Activated CD8-positive, alpha-beta memory T cell treated with anti-CD3 and anti-CD28 coated beads for 48 hours (primary cell): ENCODE measurements around the gene SOD3.

Source experiments
- DNase-seq, 3 experiments: peaks; one replicate each; pipeline ENCODE4 v3.0.0-alpha.2; 2020; ENCODE audit warnings: low read depth in 2 of 3, low spot score in 2 of 3

SOD3 gene

DNA sequence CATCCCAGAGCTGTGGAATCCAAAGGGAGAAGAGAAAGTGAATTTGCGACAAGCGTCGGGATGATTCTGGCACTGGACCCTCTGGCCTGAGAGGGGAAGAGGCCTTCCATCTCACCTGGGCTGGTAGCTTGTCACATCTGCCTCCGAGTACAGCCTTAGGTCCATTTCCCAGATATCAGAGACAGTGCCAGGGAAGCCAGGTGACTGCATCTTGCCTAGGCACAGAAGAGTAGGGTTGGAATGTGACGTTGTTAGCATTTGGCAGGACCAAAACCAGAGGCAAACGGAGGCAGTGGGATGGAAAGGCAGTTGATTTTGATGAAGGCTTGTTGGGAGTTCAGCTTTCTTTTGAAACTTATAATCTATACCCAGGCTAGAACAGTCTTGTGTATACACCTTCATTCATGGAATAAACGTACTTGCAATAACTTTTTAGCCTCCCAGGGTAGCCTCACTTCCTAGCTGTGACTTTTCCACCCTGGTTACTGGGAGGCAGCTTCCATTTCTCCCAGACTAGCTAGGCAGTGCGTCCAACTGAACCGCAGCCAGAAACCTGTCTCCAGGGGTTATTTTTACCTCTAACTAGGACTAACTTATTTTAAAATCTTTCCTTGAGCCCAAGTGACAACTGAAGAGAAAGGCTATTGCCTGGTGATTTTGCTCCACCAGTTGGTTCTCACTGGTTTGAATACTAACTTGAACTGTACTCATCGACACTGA, 5.9 kb downstream of the SOD3 start:
- no peak for DNase-seq

DNA sequence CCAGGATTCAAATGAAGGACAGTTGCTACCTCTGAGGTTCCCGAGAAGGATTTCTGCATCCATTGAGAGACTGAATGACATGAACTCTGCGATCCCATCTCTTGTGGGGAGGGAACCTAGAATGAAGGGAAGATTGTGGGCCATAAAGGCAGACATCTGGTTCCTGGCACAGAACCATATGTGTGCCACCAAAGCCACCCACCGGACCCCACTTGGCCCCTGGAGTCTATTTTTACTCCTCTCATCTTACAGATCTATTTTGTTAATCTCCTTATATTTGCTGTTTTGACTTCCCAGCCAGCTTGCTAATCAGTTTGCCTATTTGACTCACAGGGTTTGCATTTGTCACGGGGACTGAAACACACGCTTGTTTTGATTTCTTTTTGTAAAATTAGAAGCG, 7.3 kb downstream of the SOD3 start:
- no peak for DNase-seq

DNA sequence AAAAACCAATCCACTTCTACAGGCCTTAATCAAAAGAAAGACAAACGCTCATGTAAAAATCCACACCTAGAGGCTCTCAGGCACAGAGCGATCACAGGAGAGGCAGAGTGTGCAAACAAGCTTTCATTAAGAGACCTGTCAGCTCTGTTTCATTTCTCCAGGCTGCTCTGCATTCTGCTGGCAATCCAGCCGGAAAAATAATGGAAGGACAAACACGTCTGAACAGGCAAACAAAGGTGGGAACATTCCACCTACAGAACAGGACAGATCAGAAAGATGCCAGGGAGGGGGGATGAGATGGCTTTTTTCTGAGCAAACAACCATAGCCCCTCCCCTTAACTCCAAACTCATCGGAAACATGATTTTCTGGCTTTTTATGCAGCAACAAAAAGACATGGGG, 9.7 kb downstream of the SOD3 start:
- DNase-seq, result no peak

DNA sequence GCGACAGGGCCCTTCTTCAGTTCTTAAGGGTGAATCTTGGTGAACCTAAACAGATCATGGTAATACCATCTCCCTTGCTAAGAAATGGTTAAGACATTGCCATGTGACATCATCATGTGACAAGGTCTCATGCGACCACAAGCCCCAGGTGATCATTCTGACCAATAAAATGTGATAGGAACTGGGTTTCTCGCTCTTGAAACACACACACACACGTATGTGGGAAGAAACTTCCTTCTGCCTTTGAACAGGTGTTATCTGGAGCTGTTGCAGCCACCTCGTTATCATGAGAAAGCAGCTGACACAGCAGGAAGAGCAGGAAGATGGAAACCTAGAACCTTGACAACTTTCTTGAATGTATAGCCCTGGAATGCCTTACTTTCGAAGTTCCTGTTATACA, 10.2 kb downstream of the SOD3 start:
- DNase-seq, result no peak

DNA sequence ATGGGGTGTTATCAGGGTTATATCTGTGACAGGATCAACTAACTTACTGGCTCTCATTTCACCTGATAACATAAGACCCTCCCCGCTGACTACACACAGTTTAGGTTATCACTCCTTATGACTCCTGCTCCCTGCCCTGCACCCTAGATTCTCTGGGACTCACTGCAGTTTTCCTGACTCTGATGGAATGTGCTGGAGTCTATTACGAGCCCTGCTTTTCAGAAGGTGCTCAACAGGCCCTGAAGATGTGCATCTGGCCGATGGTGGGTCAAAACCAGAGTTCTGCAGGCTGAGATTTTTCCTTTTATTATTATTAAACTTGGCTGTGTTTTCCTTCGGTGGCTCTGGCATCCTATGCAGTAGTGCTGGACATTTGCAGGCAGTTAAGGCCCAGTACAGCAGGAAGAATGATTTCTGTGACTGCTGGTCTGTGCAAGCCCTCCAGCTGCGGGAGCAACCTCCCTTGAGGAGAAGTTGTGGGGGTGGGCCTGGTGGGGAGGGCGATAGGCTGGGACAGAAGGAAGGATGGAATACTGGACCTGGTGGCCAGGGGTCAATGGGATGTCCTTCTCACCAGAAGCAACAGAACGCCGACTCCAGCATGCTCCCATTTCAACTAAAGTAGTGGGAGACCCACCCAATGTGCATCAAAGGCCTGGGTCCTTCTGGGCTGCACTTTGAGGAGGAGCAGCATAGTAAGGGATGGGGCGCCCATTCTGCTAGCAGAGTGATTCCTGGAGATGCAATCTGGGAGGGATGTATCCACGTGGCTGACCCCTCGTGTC, 11.0 kb downstream of the SOD3 start:
- no peak for DNase-seq

DNA sequence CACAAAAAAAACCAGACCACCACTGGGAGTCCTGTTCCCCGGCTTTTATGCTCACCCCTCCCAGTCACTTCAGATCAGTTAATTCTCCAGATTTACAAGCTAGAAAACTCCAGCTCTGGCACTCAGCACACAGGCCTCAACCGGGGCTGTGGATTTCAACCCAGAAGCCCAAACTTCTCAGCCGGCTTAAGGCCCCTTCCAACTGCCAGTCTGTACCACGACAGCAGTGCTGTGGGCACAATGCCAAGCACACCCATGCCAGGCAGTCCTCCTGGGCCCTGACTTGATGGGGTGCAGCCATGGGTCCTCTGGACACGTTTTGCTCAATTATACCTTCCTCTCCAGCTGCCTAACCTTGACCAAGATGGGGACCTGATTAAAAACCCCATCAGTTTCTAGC, 12.2 kb downstream of the SOD3 start:
- DNase-seq, result no peak

DNA sequence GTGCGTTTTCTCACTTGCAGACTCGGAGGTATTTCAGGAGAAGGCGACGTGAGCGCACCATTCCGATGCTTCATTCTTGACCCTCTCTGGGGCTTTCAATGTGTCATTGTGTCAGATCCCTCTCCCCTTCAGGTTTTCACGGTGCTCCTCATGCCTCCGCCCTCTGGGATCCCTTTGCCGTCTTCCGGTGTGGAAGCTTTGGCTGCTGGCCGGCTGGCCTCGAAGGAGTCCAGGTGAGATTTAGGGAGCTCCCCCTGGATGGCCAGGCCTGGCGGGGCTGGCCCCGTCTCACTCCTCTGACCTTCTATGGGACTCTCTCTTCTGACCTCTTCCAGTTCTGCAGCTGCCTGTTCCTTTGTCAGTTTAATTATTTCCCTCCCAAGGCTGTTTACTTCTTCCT, 12.9 kb downstream of the SOD3 start:
- no peak for DNase-seq

DNA sequence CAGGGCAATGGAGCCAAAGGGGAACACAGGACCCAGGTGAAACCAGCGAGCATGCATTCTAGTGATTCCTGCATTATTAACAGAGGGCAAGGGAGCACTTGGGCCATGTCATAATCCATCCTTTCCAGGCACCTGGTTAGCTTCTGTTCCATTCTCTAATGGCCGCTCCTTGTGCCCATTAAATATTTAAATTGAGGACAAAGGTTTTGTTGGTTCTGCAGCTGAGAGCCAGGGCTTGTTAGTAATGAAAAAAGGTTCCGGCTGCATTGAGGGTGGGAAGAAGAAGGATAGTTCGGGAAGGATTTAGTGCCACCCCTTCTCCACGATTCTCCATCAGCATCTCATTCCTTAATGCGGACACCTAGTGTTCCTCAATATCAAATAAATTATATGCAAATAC, 13.6 kb downstream of the SOD3 start:
- DNase-seq, result no peak

DNA sequence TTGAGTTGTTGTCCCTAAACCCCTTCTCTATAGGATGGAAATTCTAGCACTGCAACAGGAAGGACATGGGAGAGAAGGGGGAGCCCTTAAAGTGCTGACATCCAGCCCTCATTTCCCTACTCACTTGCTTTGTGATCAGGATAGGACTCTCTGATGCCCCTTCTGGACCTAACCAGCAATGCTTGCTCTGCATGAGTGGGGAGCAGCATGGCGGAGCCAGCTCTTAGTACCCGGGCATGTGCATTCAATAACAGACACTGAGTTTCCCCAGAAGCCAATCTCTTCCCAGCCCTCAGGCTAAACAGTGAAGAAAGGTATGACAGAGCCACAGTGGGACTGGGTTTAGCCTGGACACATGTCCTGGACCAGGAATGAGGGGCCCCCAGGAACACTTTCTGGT, 14.0 kb downstream of the SOD3 start:
- no peak for DNase-seq

DNA sequence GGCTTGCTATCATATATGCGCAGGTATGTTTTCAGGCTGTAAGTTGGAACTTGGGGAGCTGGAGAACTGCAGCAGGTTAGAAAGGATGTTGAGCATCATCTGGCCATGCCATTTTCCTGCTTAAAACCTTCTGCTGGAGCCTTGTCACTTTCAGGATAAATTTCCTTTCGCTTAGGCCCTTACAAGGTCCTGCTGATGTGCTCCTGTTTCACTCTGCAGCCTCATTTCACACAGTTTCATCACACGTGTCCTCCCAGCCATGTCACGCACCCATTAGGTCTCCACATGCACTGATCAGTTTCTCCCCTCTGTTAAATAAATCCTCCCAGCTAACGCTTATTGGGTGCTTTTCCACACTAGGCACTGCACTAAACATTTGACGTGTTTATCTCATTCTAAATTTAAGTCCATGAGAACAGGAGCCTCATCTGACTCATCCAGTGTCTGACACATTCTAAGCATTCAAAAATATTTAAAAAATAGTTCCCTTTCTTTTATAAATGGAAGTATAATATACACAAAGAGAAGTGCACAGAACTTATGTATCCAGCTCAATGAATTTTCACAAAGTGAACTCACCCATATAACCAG, 14.5 kb downstream of the SOD3 start:
- DNase-seq, result no peak

DNA sequence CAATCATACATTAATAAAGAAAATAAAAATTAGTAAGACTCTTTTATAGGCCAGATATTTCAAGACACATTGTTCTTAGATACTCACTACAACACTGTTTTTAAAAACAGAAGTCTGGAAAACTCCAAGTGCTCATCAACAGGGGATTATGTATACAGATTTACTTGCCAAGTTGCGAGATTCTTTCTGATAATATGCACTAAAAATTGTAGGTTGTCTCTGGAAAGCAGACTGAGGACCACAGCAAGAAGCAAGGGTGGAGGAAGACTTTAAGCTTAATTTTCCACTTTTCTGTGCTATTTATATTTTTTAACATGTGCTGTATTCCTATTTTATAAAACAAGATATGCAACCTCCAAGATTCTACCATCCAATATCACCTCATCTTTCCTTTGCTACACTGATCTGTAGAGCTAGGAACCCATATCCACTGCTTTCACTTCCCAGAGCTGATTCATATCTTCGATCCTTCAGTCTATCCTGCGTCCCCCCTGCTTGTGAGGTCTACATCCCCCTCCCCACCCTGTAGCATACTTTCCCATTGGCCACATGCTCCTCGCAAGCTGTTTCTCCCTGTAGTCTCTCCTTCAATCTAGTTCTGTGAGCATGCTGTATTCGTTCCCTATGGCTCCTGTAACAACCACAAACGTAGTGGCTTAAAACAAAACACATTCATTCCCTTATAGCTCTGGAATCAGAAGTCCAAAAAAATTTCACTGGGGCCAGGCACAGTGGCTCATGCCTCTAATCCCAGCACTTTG, 15.7 kb downstream of the SOD3 start:
- DNase-seq, result no peak

DNA sequence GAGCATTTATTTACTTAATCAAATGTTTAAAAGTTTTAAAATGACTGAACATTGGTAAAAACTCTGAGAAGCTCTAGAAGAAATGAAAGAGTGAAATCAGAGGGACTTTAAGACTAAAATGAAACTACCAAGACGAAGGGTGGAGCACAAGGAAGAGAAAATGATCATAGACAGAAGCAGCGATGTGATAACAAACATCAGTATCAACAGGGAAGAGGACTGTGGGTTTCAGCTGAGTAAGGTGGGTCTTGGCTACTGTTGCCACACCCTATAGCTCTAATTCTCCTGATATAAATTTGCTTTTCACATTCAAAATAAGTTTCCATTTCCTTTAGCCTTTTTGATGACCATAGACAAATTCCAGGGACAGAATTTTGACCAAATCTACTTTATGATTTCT, 18.4 kb downstream of the SOD3 start:
- DNase-seq, result no peak

DNA sequence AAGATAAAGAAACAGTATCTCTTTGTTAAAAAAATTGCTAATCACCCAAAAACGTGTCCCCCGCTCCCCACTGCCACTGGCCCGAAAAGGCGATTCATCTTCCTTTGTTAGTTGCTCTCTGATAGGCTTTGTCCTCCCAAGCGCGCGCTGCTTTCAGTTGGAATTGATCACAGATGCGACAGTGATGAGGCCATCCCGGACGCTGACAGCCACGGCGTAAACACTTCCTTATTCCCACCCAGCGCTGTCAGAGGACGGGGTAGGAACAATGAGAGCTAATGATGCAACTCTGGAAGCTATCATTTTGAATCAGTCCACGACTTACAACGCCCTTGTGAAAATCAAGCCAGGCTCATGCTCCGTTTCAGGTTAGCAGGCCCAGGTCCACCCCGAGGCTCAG, 21.4 kb downstream of the SOD3 start:
- DNase-seq, result no peak

DNA sequence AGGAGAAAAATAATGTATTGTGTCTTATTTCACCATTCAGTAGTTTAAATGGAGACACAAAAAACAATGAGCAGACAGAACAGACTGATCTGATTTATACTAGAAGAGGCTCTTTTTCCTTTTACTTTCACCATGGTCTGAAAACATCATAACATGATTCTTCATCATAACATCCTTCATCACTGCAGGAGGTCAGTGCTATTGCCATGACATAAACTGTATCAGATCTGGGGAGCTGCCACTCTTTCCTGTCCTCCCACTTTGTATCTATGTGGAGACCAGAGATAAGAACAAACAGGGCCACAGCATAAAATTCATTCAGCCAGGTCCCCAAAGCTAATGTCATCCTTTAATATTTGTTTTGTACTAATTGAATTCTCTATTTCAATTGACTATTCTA, 25.2 kb downstream of the SOD3 start:
- DNase-seq, result no peak

DNA sequence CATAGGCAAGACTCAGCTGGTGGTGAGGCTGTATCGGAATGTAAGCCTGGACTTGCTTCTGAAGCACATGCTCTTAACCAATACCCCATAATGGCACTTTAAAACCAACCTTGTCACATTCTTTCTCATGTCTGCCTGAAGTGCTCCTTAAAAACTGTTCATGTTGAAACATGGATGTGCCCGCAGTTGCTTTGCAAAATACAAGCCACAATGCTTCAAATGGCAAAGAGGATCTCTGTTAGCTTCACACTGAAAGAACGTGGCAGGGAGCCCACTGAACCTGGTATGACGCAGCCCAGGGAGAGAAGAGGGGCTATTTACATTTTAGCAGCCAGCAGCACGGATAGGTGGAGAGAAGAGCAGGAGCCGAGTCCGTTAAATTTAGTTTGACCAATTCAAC, 29.3 kb downstream of the SOD3 start:
- DNase-seq, result no peak

DNA sequence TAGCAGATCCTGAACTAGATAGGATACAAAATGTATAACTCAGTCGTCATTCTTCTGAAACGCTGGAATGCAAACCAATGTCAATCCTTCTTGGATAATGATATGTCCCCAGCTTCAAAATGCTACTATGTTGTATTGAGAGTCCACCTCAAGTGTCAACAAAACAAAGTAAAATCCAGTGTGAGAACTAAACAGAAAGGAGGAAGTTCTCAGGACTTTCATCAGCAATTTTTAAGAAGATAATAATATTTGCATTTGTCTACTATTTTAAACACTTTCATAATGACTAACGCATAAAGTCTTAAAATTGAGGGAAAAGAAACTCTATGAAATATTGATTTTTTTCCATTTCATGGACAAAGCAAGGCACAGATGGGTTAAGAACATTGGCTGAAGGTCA, 36.3 kb downstream of the SOD3 start:
- no peak for DNase-seq

DNA sequence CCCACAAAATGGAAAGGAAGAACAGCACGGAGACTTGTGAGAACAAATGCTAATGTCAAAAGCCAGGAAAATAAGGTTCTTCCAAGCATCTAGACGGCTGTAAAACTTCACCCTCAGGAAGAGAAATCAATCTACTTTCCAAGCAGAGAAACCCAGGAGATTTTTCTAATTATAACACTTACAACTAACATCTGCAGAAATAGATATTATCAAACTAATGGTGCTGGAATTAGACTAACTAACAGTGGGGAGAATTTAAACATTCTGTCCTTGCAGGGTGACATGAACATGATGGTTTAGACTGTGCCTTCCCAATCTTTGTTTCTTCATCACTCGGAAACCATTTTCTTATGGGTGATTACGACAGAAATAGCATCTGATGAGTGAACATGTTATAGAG, 40.3 kb downstream of the SOD3 start:
- no peak for DNase-seq

DNA sequence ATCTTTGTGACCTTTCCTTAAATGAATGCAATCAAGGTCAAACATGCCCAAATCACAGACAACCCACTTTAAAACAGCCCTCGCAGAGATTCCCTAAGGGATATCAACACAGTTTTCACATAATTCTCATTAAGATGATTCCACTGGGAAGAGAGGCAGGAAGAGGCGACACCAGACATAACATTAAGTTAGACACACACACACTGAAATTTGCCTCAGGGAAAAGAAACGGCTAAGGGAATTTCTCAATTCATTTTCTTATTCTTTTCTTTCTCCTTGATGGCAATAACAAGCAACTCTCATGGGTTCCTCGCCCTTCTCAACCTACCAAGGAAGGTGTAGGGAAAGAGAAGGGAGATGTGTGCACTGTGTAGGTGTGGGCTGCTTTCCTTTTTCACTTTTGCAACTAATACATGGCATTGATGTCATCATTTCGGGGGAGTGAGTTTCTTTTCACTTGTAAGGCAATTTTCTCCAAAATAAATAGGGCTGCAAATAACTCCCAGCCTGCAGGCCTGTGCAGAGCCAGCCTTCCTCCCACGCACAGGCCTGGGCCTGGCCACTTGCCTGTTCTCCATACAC, 41.4 kb downstream of the SOD3 start:
- no peak for DNase-seq

DNA sequence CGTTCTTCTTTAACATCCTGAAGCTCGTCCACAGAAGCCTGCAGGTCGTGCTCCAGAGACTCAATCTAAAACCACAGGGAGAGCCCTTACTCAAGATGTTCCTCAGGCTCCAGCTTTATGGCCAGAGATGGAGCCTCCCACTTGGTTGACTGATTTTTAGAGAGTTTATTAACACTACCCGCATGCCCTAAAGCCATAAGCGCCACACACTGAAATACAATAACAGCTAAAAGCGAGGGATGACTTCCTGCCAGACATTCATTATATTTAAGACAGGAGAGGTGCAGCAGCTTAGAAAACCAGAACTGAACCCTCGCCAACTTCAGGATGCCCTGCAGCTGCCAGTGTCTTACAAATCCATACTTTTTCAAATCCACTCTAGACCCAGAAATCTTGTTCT, 42.0 kb downstream of the SOD3 start:
- DNase-seq, result no peak

DNA sequence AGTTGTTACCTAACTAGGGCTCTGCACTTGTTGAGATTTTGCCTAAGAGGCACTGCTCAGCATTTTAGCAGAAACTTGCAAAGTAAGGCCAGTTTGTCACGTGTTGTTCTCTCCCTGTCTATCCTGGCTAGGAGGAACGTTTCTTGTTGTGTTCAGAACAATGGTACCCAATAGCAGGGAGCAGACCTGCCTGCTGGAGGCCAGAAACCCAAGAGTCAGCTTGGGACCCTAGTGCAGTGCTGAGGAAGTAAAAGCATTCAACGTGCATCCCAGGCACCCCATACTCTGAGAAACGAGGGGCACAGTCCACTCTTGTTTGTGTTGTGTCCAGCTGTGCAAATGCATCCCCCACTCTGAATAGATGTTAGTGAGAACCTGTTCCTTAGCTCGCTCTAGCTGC, 42.4 kb downstream of the SOD3 start:
- DNase-seq, result no peak

DNA sequence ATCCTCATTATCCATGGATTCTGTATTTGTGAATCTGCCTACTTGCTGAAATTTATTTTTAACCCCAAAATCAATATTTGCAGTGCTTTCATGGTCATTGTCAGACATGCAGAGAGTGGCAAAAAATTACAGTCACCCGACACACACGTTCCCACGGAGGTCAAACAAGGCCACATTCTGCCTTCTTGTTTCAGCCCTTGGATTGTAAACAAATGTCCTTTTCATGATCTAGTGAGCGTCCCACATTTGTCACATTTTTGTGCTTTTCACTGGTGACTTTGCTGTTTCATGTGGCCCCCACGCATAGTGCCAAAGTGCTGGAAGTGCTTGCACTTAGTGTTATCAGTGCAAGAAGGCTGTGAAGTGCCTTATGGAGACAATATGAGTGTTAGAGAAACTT, 45.0 kb downstream of the SOD3 start:
- no peak for DNase-seq
